ENCODE results near the gene S100B. TPM values are rescaled to one million over a fixed set of nuclear protein-coding genes. Genes with fewer than 3 reads are reported as not detected.
"Not testable (repeated sequence)": the region's sequence is repeated elsewhere in the genome, so short reads cannot be mapped to it uniquely, and the experiment has no call there.

Gene S100B
- total RNA-seq, 1 donor from 2014 or later, result not detected

DNA sequence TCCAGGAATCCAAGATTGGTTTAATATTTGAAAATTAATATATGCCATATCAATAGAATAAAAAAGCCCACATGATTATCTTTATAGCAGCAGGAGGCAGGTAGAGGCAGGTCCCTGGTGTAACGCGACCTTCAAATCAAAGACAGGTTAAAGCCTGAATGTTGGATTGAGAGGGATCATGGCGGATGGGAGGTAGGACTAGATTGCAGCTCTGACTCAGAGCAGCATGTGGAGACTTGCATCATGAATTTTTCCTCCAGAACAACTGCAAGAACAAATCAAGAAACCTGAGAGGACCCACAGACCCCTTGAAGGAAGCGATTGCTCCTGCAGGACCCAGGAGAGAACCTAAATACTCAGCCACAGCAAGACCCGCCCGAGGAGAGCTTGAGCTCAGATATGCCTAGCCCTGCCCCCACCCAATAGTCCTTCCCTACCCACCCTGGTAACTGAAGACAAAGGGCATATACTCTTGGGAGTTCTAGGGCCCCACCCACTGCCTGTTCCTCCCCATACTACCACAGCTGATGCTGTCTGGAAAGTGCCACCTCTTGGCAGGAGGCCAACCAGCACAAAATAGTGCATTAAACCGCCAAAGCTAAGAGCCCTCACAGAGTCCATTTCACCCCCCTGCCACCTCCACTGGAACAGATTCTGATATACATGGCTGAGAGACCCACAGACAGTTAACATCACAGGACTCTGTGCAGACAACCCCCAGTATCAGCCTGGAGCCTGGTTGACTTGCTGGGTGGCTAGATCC is 19.5 kb downstream of the S100B start:
- Mint-ChIP-seq H3K4me1 (ENCODE audit: low read depth, unreplicated experiment) (no peaks in the 10 kb centered on the region), H3K27me3 (ENCODE audit: unreplicated experiment) (peaks cover 10% of the 10 kb centered on the region), H3K4me3 (ENCODE audit: unreplicated experiment) (no peak overlapping the region), H3K27ac (ENCODE audit: unreplicated experiment) (no peak overlapping the region), H3K9me3 (ENCODE audit: unreplicated experiment) (peaks cover 18% of the 10 kb centered on the region), H3K36me3 (ENCODE audit: unreplicated experiment) (peaks cover 43% of the 10 kb centered on the region)
- TF ChIP-seq, protein P1, sequence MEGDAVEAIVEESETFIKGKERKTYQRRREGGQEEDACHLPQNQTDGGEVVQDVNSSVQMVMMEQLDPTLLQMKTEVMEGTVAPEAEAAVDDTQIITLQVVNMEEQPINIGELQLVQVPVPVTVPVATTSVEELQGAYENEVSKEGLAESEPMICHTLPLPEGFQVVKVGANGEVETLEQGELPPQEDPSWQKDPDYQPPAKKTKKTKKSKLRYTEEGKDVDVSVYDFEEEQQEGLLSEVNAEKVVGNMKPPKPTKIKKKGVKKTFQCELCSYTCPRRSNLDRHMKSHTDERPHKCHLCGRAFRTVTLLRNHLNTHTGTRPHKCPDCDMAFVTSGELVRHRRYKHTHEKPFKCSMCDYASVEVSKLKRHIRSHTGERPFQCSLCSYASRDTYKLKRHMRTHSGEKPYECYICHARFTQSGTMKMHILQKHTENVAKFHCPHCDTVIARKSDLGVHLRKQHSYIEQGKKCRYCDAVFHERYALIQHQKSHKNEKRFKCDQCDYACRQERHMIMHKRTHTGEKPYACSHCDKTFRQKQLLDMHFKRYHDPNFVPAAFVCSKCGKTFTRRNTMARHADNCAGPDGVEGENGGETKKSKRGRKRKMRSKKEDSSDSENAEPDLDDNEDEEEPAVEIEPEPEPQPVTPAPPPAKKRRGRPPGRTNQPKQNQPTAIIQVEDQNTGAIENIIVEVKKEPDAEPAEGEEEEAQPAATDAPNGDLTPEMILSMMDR (IDR thresholded peaks at IDR 0.05; ENCODE audit: partially characterized antibody, unreplicated experiment), result no peak
- no peak for DNase-seq

DNA sequence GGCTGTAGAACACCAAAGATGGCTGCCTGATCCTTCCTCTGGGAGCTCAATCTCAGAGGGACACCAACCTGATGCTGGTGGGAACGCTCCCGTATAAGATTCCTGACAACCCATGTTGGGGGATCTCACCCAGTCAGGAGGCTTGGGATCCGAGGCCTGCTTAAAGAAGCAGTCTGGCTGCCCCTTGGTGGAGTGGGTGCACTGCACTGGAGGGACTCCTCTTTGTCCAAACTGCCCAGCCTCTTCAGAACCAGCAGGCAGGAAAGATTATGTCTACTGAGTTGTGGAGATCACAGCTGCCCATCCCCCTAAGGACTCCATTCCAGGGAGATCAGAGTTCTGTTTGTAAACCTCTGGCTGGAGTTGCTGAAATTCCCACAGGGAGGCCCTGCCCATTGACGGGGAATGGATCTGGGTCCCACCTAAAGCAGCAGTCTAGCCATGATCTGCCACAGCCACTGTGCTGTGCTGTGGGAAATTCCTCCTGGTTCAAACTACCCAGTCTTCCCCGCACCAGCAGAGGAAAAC is 23.0 kb downstream of the S100B start:
- Mint-ChIP-seq H3K27me3 (ENCODE audit: unreplicated experiment) (peaks cover 11% of the 10 kb centered on the region), H3K4me1 (ENCODE audit: low read depth, unreplicated experiment) (no peaks in the 10 kb centered on the region), H3K4me3 (ENCODE audit: unreplicated experiment) (no peak overlapping the region), H3K36me3 (ENCODE audit: unreplicated experiment) (peaks cover 61% of the 10 kb centered on the region), H3K27ac (ENCODE audit: unreplicated experiment) (no peak overlapping the region), H3K9me3 (ENCODE audit: unreplicated experiment) (peaks cover 21% of the 10 kb centered on the region)
- TF ChIP-seq, protein P1 (IDR thresholded peaks at IDR 0.05; ENCODE audit: partially characterized antibody, unreplicated experiment), result no peak
- no peak for DNase-seq

DNA sequence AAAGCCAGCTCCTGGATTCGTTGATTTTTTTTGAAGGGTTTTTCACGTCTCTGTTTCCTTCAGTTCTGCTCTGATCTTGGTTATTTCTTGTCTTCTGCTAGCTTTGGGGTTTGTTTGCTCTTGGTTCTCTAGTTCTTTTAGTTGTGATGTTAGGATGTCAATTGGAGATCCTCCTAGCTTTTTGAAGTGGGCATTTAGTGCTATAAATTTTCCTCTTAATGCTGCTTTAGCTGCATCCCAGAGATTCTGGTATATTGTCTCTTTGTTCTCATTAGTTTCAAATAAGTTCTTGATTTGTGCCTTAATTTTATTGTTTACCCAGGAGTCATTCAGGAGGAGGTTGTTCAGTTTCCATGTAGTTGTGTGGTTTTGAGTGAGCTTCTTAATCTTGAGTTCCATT is 25.5 kb downstream of the S100B start:
- H3K27me3 Mint-ChIP-seq (ENCODE audit: unreplicated experiment); H3K4me3 Mint-ChIP-seq (ENCODE audit: unreplicated experiment); H3K4me1 Mint-ChIP-seq (ENCODE audit: low read depth, unreplicated experiment); DNase-seq; H3K27ac Mint-ChIP-seq (ENCODE audit: unreplicated experiment): not testable (repeated sequence)
- H3K9me3 Mint-ChIP-seq (ENCODE audit: unreplicated experiment), result peaks cover 17% of the 10 kb centered on the region
- H3K36me3 Mint-ChIP-seq (ENCODE audit: unreplicated experiment), result peaks cover 54% of the 10 kb centered on the region

DNA sequence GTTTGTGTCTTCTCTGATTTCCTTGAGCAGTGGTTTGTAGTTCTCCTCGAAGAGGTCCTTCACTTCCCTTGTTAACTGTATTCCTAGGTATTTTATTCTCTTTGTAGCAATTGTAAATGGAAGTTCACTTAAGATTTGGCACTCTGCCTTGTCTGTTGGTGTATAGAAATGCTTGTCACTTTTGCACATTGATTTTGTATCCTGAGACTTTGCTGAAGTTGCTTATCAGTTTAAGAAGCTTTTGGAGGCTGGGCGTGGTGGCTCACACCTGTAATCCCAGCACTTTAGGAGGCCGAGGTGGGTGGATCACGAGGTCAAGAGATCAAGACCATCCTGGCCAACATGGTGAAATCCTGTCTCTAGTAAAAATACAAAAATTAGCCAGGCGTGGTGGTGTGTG is 27.1 kb downstream of the S100B start:
- H3K27ac Mint-ChIP-seq (ENCODE audit: unreplicated experiment); H3K27me3 Mint-ChIP-seq (ENCODE audit: unreplicated experiment); H3K4me3 Mint-ChIP-seq (ENCODE audit: unreplicated experiment); DNase-seq; H3K4me1 Mint-ChIP-seq (ENCODE audit: low read depth, unreplicated experiment): not testable (repeated sequence)
- H3K36me3 Mint-ChIP-seq (ENCODE audit: unreplicated experiment), result peaks cover 61% of the 10 kb centered on the region
- H3K9me3 Mint-ChIP-seq (ENCODE audit: unreplicated experiment), result peaks cover 15% of the 10 kb centered on the region

DNA sequence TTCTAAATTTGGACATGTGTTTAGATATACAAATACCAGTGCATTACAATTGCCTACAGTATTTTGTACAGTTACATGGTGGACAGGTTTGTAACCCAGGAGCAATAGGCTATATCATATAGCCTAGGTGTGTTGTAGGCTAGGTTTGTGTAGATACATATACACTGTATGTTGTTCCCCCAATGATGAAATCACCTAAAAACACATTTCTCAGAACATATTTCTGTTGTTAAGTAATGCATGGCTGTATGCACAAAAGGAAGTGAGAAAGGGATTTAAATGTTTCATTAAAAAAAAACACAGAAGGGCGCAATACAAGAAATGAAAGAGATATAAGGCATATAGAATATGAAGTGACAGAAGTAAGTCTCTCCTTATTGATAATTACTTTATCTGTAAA is 32.0 kb downstream of the S100B start:
- no peak overlapping the region for H3K4me3 Mint-ChIP-seq (ENCODE audit: unreplicated experiment)
- H3K27me3 Mint-ChIP-seq (ENCODE audit: unreplicated experiment), result no peaks in the 10 kb centered on the region
- no peak for DNase-seq
- H3K9me3 Mint-ChIP-seq (ENCODE audit: unreplicated experiment), result no peaks in the 10 kb centered on the region
- TF ChIP-seq, protein P1 (IDR thresholded peaks at IDR 0.05; ENCODE audit: partially characterized antibody, unreplicated experiment), result no peak
- H3K27ac Mint-ChIP-seq (ENCODE audit: unreplicated experiment), result no peak overlapping the region
- no peaks in the 10 kb centered on the region for H3K4me1 Mint-ChIP-seq (ENCODE audit: low read depth, unreplicated experiment)
- peaks cover 25% of the 10 kb centered on the region for H3K36me3 Mint-ChIP-seq (ENCODE audit: unreplicated experiment)

DNA sequence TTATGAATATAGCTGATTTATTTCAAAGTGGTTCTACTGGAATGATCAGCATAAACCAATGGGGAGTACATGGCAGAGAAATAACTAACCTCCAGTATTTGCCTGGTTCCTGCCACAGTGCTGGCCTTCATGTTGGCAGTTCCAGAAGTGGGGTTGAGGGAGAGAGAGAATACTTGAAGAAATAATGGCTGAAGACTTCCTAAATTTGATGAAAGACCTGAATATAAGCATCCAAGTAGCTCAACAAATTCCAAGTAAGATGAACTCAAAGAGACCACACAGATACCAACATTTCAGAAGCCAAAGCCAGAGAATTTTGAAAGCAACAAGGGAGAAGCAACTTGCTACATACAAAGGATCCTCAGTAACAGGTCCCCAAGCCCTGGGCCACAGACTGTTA is 34.3 kb downstream of the S100B start:
- Mint-ChIP-seq H3K4me3 (ENCODE audit: unreplicated experiment) (no peak overlapping the region), H3K27ac (ENCODE audit: unreplicated experiment) (no peak overlapping the region), H3K27me3 (ENCODE audit: unreplicated experiment) (no peaks in the 10 kb centered on the region), H3K9me3 (ENCODE audit: unreplicated experiment) (no peaks in the 10 kb centered on the region), H3K36me3 (ENCODE audit: unreplicated experiment) (peaks cover 18% of the 10 kb centered on the region), H3K4me1 (ENCODE audit: low read depth, unreplicated experiment) (no peaks in the 10 kb centered on the region)
- no peak for DNase-seq
- TF ChIP-seq, protein P1 (IDR thresholded peaks at IDR 0.05; ENCODE audit: partially characterized antibody, unreplicated experiment), result no peak

Data from glutamatergic neuron (in vitro differentiated cells).